NCI-H1417 (cell line): ENCODE results near the gene PGGT1B.
A peak's percentile ranks its signal among the peaks of the same experiment; 100 is the strongest.

Experiments used
- DNase-seq, 3 experiments: peaks; one replicate each; lab custom pipeline; 2025; lab: John Stamatoyannopoulos, UW

PGGT1B gene

DNA sequence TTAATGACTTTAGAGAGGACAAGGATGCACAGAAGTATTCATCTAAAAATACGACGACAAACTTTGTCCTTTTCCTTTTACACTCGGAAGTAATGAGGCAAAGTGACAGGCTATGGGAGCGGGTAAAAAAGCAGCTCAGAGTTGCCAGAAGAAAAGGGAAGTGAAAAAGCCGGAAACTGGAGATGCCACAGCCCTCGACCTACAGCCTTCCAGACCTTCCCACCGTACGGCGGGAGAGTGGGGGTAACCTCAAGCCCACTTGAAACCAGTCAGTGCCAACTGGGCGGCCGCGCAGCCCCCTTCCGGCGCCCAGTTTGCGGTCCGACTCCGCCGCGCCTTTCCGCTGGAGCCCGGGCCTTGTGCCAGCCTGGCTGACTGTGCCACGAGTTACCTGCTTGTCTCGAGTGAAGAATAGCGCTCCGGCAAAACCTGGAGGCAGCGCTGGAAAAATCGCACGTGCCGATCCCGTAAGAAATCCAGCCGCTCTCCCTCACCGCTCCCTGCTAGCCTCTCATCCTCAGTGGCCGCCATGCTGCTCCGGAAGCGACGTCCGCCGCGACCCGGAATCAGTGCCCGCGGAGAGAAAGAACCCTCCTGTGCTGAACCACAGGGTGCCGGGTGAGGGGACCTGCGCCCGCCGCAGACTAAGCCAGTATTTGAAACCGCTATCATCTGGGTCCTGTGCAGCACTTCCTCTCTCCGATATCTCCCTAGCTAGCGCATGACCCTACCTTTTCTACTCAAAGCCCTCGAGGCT, at the start of gene PGGT1B:
PGGT1B (minus strand) TSS at position 557 of the 757 bp plus-strand sequence; CDS start at position 531, 26 bp downstream.
- peak; percentile 54 to 76 (median 64) for DNase-seq

DNA sequence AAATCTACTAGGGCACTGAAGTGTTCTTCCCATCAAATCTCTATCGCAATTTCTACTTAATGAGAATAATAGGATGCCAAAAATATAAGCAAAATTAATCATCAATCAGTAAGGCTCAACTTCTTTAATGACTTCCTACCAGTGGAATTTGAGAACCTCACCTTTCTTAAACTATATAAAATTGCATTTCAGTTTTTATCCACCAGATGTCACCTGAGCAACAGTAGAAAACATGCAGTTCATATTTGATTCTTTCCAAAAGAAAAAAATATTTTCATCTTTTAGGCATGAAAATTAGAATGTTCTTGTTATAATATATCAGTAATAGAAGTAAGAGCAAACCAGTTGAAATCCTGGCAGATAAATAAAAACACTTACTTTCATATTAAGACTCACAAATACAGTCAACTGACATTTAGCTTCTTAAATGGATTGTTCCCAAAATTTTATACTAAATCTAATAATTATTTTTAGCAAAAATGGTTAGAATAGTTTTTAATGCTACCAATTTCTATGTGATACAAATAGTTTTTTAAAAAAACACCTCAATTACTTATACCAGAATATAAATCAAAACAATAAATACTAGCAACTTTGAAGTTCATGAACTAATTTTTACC, 47.2 kb upstream of the PGGT1B start:
- peak; percentile 0 to 57 (median 57) for DNase-seq

DNA sequence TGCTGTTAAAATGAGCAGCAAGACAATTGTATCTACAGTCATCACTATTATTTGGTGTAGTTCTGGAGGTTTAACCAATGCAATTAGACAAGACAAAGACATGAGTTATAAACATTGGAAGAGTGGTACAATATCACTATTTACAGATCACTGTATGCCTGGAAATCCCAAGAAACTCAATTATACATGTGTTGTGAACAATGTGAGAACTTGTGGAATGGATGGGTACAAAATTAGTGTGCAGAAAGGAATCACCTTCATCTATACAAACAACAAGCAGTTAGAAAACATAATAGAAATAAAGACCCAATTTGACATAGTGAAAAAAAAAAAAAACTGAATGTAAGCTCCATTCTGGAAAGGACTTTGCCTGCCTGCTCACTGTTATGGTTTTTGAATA, 46.1 kb upstream of the PGGT1B start:
- no peak for DNase-seq

DNA sequence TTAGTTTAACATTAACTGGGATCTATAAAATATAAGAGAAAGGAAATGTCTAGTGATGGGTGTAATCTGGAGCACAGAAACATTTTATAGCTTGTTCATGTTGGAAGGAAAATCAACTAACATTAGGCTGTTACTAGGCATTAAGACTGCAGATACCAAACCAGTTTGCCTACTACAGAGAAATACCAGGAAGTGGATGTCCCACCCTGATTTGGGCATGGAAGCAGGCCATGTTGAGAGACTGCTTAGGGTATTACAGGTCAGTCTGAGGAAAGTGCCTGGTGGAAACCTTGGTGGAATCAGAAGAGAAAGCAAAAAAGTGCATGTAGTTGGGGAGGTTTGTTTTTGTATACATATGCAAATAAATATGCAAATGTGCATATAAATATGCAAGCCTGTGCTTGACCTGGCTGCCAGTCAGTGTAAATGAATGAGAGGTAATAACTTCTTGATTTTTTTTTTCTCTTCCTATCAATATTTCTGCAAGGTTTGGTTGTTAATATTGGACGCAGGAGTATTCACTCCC, 43.4 kb upstream of the PGGT1B start:
- no peak for DNase-seq

DNA sequence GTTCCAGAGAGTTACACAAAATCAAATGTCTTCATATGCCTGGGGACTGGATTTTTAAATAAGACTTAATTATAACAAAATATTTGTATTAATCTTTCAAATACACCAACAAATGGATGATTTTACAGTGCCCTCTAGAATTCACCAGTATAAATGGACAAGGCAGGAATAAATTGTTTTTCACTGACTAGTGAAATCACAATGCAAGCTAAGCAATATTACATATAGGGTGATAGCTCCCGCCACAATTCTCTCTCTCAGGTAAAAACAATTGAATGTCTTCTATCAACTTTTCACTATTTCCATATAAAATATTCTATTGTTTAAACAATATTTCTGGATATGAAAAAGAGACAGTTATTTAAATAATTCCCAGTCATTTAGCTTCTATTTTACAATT, 41.8 kb upstream of the PGGT1B start:
- no peak for DNase-seq

DNA sequence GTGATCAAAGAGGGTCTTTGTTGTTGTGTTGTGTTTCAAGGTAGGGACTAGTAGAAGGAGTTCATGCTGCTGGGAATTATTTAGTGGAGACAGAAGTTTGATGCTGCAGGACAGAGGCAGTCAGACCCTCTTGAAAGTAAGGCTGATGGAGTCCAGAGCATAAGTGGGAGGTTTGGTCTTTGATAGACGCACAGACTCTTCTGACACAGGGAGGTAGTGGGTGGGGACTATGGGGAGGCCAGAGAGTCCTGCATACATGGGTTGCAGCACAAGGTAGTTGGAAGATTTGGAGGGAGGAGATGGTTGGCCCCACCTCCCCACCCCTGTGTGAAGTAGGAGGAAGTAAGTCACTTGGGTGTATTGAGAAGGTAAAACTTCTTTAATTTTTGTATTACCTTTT, 36.1 kb upstream of the PGGT1B start:
- DNase-seq, result peak in 1 of 3 experiments; percentile 4

DNA sequence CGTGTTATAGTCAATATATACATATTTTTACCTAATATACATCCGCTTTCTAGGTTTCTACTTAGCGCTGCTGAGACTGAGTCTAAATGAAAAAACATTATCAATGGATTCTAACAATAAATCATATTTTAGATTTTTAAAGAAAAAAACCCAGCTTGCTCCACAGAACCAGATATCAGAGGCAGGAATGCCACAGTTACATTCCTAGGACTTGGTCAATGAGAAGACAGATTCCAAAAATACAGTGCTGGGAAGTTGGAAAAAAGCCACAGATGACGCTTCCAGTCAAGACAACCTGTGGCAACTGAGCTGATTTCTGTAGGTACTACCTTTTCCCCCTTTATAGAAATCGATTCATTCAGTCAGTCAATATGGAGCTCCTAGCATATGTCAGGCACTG, 34.4 kb upstream of the PGGT1B start:
- no peak for DNase-seq

DNA sequence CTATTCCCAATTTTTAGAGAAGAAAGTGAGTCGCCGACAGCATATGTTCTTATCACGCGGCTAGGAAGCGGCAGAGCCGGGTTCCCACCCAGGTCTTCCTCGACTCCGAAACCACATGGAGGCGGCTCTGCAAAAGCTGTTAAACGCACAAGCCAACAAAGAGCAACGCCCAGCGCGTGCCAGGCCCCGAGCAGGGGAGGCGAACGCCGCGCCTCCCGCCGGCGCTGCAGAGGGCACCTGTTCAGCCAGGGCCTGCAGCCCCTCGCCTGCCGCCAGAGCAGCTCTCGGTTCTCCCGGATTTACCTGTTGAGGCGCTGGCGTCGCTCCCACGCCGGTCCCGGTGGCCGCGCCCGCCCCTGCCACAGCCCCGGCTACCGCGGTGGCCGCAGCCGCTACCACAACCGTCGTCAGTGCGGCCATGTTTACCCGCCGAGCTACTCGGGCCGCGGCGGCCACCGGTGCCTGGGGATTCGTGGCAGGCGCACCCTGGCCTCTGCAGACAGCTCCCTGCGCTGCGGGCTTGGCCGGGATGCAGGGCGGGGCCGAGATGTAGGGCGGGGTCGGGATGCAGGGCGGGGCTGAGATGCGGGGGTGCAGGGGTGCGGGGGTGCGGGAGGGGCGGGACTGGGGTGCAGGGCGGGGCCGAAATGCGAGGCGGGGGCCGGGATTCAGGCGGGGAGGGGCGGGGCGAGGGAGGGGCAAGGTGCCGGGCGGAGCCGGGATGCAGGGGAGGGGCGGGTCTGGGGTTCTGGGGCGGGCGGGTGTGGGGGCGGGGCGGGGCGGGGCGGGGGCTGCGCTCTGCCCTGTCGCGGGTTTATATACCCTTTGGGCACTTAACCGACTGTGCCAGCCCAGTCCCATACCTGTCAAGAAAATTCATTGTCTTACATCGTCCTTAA, 33.7 kb upstream of the PGGT1B start, which contains the start of gene CCDC112:
CCDC112 (minus strand) TSS at position 531 of the 899 bp plus-strand sequence; CDS start at position 420, 111 bp downstream.
- DNase-seq, result peak; percentile 71 to 87 (median 77)

DNA sequence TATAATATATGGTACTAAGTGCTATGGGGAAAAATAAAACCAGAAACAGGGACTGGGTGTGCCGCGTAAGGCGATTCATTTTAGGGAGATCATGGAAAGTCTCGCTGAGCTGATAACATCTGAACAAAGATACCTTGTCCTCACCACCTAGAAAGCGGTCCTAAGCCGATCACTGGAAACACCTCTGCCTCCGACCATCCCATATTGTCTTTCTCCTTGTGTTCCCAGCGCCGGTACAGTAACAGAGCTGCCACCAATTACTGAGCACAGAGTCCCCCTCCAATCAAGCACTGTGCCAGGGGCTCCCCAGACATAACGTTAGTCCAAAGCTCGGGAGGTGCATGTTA, 33.1 kb upstream of the PGGT1B start:
- no peak for DNase-seq

DNA sequence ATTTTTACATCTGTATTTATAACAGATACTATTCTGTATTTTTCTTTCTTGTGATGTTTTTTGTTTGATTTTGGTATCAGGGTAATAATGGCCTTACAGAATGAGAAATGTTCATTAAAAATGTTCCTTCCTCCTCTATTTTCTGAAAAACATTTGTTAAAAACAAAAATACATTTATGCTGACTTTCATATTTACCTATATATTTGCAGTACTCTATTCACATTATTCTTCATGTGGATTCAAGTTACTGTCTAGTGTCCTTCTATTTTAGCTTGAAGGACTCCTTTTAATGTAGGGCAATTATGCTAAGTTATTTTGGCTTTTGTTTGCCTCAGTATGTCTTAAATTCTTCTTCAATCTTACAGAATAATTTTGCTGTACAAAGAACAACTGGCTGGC, 28.7 kb upstream of the PGGT1B start:
- DNase-seq, result no peak

DNA sequence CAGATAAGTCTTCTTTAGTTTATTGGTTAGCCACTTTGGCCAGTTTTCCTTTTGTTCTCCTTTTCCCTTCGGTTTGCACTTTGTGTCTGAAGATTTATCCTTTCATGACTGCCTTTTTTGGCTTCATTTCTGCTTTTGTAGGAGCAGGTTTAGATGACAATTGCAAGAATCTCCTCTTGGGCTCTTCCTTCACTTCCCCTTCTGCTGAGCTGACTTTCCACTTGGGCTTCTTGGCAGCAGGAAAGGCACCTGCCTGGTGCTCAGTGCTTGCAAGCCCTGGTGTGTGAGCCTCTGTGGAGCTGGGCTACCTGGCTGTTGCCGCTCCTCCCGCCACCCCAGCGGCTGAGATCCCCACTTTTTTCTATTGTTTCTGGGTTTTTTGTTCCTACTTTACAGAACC, 26.4 kb upstream of the PGGT1B start:
- DNase-seq, result no peak

DNA sequence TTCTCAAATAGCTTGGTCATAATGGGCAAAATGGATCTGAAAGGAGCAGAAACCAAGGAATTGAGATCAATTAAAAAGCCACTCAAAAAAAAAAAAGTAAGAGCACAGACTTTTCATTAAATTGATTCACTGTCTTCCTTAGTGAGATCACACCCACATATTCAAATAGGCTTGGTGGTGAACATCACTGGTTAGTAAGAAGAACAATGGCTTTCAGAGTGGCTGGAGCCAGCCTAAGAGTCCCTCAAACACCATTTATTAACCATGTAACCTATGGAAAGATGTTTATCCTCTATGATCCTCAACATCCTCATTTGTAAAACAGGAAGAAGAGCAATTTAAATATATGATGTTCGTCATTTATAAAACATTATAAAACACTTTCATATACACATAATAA, 21.3 kb upstream of the PGGT1B start:
- DNase-seq, result no peak

DNA sequence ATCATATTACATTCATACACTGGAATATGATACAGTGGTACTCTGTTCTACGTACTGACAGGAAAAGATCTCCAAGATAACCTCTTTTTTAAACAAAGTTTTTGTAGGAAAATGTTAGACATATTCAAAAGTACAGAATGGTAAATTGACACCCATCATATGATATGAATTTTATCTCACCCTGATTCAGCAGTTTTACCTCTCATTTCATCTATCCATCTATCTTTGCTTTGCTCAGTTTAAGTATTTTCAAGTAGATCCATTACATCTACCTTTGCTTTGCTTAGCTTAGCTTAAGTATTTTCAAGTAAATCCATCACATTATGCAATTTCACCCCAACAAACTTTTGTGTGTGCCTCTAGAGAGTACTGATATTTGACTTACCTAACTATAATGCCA, 19.5 kb upstream of the PGGT1B start:
- DNase-seq, result no peak

DNA sequence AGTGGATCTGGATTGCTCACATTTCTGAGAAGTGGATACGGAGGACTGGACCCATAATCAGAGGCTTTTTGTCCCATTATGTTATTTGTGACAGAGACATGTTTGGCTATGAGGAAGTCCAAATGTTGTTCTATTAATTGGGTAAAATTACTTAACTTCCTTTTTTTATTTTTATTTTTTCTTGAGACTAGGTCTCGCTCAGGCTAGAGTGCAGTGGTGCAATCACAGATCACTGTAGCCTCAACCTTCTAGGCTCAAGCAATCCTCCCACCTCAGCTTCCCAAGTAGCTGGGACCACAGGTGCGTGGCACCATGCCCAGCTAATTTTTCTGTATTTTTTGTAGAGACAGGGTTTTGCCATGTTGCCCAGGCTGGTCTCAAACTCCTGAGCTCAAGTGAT, 11.9 kb upstream of the PGGT1B start:
- DNase-seq, result no peak

DNA sequence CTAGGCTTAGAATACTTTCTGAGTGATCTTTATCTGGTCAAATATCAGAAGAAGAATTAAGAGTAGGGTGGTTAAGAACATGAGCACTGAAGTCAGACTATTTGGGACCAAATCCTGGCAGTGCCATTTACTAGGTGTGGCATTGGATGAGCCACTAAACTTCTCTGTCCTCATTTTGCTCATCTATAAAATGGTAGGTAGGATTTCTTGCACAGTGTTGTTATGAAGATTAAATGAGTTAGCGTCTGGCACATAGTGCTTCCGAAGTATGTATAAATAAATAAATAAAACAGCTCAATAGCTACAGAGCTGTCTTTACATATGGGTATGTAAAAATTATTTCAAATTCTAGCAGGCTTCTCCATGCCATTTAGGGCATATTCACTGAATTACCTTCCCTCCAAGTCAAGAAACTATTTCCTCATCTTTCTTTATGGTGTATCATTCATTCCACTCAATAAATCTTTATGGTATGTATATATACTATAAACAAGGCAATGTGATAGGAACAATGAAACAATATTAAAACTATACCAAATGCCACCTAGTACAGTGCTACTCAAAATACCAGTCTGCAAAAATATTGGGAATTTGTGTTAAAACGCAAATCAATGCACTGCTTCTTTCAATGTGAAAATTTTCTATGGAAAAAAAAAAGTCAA, 9.8 kb upstream of the PGGT1B start:
- no peak for DNase-seq

DNA sequence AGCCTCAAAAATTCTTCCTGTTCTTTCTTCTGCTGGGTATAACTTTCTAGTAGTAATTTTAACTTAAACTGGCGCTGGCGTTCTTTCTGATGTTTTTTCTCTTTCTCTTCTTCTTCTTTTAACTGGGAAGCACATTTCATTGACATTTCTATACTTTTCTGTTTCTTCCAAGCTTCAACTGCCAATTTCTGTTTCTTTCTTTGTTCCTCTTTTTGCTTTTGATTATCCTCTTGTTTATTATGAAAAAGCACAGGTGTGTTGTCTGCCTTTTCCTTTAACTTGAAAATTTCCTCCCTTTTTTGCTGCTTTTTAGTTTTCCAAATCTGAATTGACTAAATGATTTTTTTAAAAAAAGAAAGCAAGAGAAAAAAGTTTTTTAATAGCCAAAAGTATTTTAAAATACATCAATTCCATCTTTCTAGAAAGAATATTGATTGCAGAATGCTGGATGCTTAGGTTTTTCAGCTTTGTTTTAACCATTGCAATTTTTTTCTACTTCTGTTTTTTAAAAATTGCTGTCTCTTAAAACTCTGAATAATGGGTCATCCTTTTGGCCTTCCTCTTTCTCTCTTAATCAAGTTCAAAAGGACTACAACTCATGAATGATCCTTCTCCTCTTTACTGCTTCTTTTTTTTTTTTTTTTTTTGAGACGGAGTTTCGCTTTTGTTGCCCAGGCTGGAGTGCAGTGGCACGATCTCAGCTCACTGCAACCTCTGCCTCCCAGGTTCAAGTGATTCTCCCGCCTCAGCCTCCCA, 8.8 kb upstream of the PGGT1B start:
- no peak for DNase-seq

DNA sequence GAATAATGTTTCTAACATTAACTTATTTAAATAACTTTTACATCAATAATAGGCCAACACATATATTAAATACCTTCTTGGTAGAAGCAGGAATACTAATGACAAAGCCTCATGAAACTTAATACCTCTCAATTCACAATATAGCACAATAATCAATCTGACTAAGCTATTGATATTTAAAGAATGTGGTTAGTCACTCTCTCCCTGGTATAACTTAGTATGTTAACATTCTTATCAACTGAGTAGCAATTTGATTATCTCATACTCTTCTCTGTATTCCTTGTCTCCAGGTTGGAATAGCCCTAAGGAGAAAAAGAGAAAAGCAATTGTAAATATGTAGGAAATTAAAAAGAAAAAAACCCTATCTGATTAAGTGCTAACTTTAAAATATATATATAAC, 4.9 kb upstream of the PGGT1B start:
- no peak for DNase-seq

DNA sequence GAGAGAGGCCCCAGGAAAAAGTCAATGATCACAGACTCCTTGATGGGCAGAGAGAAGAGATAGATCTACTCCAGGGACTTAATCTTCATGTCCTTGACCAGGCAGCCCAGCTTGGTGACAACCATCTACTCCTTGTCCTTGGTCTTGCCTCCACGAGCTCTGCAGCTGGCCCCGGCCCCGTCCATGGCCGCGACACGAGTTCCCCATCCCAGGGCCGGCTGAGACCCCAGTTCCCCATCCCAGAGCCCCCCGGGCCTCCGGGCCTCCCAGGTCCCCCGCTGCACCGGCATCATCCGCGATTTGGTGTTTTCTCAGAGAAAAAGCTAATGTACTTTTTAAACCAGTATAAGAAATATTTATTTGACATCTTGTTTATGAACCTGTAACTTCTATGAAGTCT, 2.5 kb upstream of the PGGT1B start:
- DNase-seq, result no peak

DNA sequence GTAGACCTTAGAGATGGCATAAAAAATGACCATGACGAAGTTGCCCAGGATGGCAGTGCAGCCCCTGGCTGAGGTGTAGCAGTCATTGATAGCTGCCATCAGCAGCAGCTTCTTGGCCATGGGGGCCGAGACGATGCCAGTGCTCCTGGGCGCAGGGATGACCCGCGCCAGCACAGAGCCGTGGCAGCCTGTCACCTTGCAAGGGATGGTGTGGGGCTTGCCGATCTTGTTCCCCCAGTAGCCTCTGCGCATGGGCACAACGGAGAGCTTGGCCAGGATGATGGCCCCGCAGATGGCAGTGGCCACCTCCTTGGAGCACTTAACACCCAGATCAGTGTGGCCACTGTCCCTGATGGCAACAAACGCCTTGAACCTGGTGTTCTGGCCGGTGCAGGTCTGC, 2.1 kb upstream of the PGGT1B start:
- DNase-seq, result no peak

DNA sequence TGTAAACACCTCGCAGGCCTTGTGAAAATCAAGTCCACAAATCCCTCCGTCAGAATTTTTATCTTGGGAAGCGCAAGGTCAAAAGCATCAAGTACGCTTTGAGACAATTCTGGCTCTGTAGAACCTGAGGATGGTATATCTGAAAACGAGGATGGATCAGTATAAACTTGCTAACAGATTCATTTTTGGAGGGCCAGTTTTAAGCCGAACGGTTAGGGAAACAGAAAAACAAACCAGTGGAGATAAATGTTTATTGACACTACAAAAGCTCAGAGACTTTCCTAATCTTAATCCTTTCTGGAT, 352 bp upstream of the PGGT1B start:
- DNase-seq, result no peak

DNA sequence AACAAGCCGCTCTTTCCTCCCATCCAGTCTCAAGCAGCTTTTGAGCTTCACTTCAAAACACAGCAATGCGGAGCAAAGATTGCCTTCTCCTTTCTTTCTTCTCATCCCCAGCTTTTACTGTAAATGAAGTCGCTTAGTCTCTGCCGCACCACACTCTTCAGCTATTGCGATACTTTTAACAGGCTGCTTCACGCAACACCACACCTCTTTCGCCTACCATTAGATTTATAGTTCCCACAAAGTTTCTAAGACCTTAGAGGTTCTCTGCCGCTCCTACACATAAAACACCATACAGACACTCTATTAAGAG, 711 bp downstream of the PGGT1B start:
- peak in 1 of 3 experiments; percentile 45 for DNase-seq

DNA sequence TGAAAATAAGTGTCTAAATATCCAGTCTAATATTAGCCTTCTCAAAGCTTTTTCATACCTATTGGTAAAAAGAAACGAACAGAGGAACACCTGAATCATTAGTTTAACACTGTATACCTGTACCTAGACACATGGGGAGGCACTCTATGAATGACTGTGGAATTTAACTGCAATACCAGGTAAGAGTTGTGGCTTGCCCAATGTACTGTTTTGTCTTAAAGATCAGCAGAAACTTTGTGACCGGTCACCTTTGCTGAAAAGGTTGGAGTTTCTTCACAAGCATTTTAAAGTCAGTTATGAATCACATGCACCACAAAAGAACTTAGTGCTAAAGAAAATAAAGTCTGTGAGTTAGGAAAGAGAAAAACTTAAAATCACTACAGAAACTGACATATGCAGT, 2.4 kb downstream of the PGGT1B start:
- no peak for DNase-seq
